HCT116 (cell line): ENCODE measurements around the gene SPAG4. TPM values are rescaled to one million over a fixed set of nuclear protein-coding genes. Genes with fewer than 3 reads are reported as not detected.

Source experiments
- ATAC-seq: fragments of 200-7000 bp; cut with Tn5 transposase; 2 replicates; pipeline ENCODE4 v1.9.1; 2020; ENCODE audit warnings: mild to moderate bottlenecking, moderate library complexity
- BruUV-seq: library from RNA; stranded (reverse); fragments of 400-500 nt; replicated peaks from 2 replicates; lab custom pipeline; 2021; lab: Mats Ljungman, UMichigan
- CTCF ChIA-PET: fragments of 300-600 bp; sonication (Branson Sonifier 250); formaldehyde crosslinking; loops from one replicate; lab custom pipeline; 2021; ENCODE audit warnings: antibody characterized with exemption; lab: Charles Lee
- POLR2A ChIA-PET: fragments of 300-600, 350-600 bp; sonication (Branson Sonifier 250); formaldehyde crosslinking; loops from one replicate; lab custom pipeline; 2021; ENCODE audit warnings: antibody characterized with exemption; lab: Charles Lee
- RAD21 ChIA-PET, 2 experiments: fragments of 300-600 bp; sonication (Branson Sonifier 250); formaldehyde crosslinking; loops; one replicate each; lab custom pipeline; 2023; ENCODE audit warnings: low total read pairs in 2 of 2; ENCODE audit not compliant: uncharacterized antibody in 2 of 2, unreplicated experiment in 2 of 2, low non-redundant PET in 1 of 2; lab: Charles Lee
- DNase-seq: peaks from one replicate; pipeline ENCODE4 v3.0.0-alpha.2; 2010; ENCODE audit warnings: low read depth, low spot score
- H2AFZ ChIP-seq: fragments of 200-600 bp; shearing (Covaris generic), sonication (generic); 2 replicates; pipeline ENCODE4 v1.6.1; 2017; ENCODE audit warnings: low read depth, mixed run types, mixed read lengths, antibody characterized with exemption, low read length; ENCODE audit not compliant: poor library complexity, severe bottlenecking
- H3K27ac ChIP-seq: 2 replicates; pipeline ENCODE4 v1.5.1; 2012; ENCODE audit warnings: low read depth, low read length
- H3K27me3 ChIP-seq: fragments of 200-600 bp; sonication (generic); 2 replicates; pipeline ENCODE4 v1.6.1; 2016; ENCODE audit warnings: mixed run types, low read length, mixed read lengths; ENCODE audit not compliant: insufficient read depth
- H3K36me3 ChIP-seq, 2 experiments: fragments of 200-500 bp in 1 of 2; fragments of 200-600 bp in 1 of 2; sonication (Bioruptor generic) in 1 of 2; sonication (generic) in 1 of 2; 2 replicates each; pipeline versions ENCODE4 v1.5.1 to v1.6.1; 2014 to 2016; ENCODE audit warnings: low read length in 2 of 2, inconsistent platforms in 1 of 2, mixed read lengths in 1 of 2, mixed run types in 1 of 2; ENCODE audit not compliant: insufficient read depth in 2 of 2, control insufficient read depth in 1 of 2
- H3K4me1 ChIP-seq, 2 experiments: fragments of 200-600 bp in 1 of 2; sonication (generic) in 1 of 2; 2 replicates each; pipeline versions ENCODE4 v1.5.1 to v1.6.1; 2012 to 2017; ENCODE audit warnings: low read length in 2 of 2, inconsistent platforms in 1 of 2, mild to moderate bottlenecking in 1 of 2, mixed read lengths in 1 of 2, mixed run types in 1 of 2, moderate library complexity in 1 of 2; ENCODE audit not compliant: insufficient read depth in 2 of 2, control insufficient read depth in 1 of 2
- H3K4me2 ChIP-seq: fragments of 200-600 bp; sonication (generic); 2 replicates; pipeline ENCODE4 v1.6.1; 2017; ENCODE audit warnings: mixed run types, low read length, mixed read lengths
- H3K4me3 ChIP-seq, 2 experiments: fragments of 200-600 bp in 1 of 2; sonication (generic) in 1 of 2; replicated peaks in 1 of 2; 2 replicates each; pipeline ENCODE4 v1.5.1; 2011 to 2016; ENCODE audit warnings: low read length in 2 of 2, control low read depth in 1 of 2, low read depth in 1 of 2, mild to moderate bottlenecking in 1 of 2, mixed read lengths in 1 of 2, mixed run types in 1 of 2
- H3K79me2 ChIP-seq: fragments of 200-600 bp; sonication (generic); 2 replicates; pipeline ENCODE4 v1.6.1; 2017; ENCODE audit warnings: mild to moderate bottlenecking, mixed run types, low read length, moderate library complexity, mixed read lengths; ENCODE audit not compliant: insufficient read depth
- H3K9ac ChIP-seq: fragments of 200-600 bp; sonication (generic); 2 replicates; pipeline ENCODE4 v1.6.1; 2016; ENCODE audit warnings: low read length, mixed read lengths
- H3K9me2 ChIP-seq: fragments of 200-600 bp; sonication (generic), shearing (Covaris generic); 2 replicates; pipeline ENCODE4 v1.6.1; 2017; ENCODE audit warnings: mixed run types, mild to moderate bottlenecking, moderate library complexity; ENCODE audit not compliant: insufficient read depth
- H3K9me3 ChIP-seq, 2 experiments: fragments of 200-500 bp in 1 of 2; fragments of 200-600 bp in 1 of 2; sonication (Bioruptor generic) in 1 of 2; sonication (generic) in 1 of 2; 2 replicates each; pipeline ENCODE4 v1.6.1; 2014 to 2017; ENCODE audit warnings: low read length in 2 of 2, mixed read lengths in 2 of 2, inconsistent platforms in 1 of 2, low read depth in 1 of 2, mild to moderate bottlenecking in 1 of 2, mixed run types in 1 of 2, moderate library complexity in 1 of 2; ENCODE audit not compliant: control insufficient read depth in 1 of 2, insufficient read depth in 1 of 2
- H4K20me1 ChIP-seq: fragments of 200-600 bp; sonication (generic), shearing (Covaris generic); 2 replicates; pipeline ENCODE4 v1.6.1; 2017; ENCODE audit warnings: mixed run types, mild to moderate bottlenecking, moderate library complexity; ENCODE audit not compliant: insufficient read depth
- CEBPB ChIP-seq: IDR thresholded peaks from 2 replicates; pipeline ENCODE4 v1.6.1; 2012; ENCODE audit warnings: low read depth
- EGR1 ChIP-seq: IDR thresholded peaks from 2 replicates; pipeline ENCODE4 v1.6.1; 2012; ENCODE audit warnings: low read depth
- ELF1 ChIP-seq: IDR thresholded peaks from 2 replicates; pipeline ENCODE4 v1.6.1; 2012; ENCODE audit warnings: low read depth, borderline replicate concordance
- EZH2 ChIP-seq: fragments of 200-600 bp; sonication (generic); IDR thresholded peaks from 2 replicates; pipeline ENCODE4 v1.6.1; 2017; ENCODE audit warnings: antibody characterized with exemption, mixed run types
- FOSL1 ChIP-seq: IDR thresholded peaks from 2 replicates; pipeline ENCODE4 v1.6.1; 2012; ENCODE audit warnings: low read depth
- POLR2A ChIP-seq: IDR thresholded peaks from 2 replicates; pipeline ENCODE4 v1.7.0; 2011; ENCODE audit warnings: borderline replicate concordance; ENCODE audit not compliant: insufficient read depth, insufficient read length; ENCODE audit errors: extremely low read depth
- POLR2AphosphoS5 ChIP-seq: IDR thresholded peaks from 2 replicates; pipeline ENCODE4 v1.6.1; 2011; ENCODE audit warnings: mild to moderate bottlenecking, low read depth, low read length, moderate library complexity
- SIN3A ChIP-seq: IDR thresholded peaks from 2 replicates; pipeline ENCODE4 v1.6.1; 2012; ENCODE audit warnings: low read depth
- SRF ChIP-seq: IDR thresholded peaks from 2 replicates; pipeline ENCODE4 v1.6.1; 2012; ENCODE audit warnings: low read depth
- ZFX ChIP-seq: fragments of 450-650 bp; IDR thresholded peaks from 2 replicates; pipeline ENCODE4 v1.6.1; 2017
- intact Hi-C: fragments of 100-400 bp; cut with micrococcal nuclease; formaldehyde crosslinking; loops from 2 replicates; pipeline ENCODE4 v1.10.0; 2022
- total RNA-seq: library from RNA; stranded (reverse); gene quantifications from one replicate; pipeline ENCODE4 v1.2.1, GENCODE V29; 2021; ENCODE audit not compliant: unreplicated experiment
- TF ChIP-seq, protein P1 (sequence below), 3 experiments: fragments of 200-600 bp in 1 of 3; sonication (generic) in 1 of 3; IDR thresholded peaks in 2 of 3; conservative IDR thresholded peaks in 1 of 3; 2 replicates each; pipeline ENCODE4 v1.5.1; 2012 to 2017; ENCODE audit warnings: low read depth in 2 of 3, low read length in 2 of 3, antibody characterized with exemption in 1 of 3, borderline replicate concordance in 1 of 3, control low read depth in 1 of 3, mild to moderate bottlenecking in 1 of 3, mixed read lengths in 1 of 3, mixed run types in 1 of 3, moderate library complexity in 1 of 3; ENCODE audit not compliant: insufficient read depth in 1 of 3
- TF ChIP-seq, protein P2 (sequence below): IDR thresholded peaks from 2 replicates; pipeline ENCODE4 v1.6.1; 2012; ENCODE audit warnings: low read depth
- TF ChIP-seq, protein P3 (sequence below): IDR thresholded peaks from 2 replicates; pipeline ENCODE4 v1.6.1; 2012

SPAG4 gene
- total RNA-seq, 1 experiment from 2014 or later: 6.2 TPM

DNA sequence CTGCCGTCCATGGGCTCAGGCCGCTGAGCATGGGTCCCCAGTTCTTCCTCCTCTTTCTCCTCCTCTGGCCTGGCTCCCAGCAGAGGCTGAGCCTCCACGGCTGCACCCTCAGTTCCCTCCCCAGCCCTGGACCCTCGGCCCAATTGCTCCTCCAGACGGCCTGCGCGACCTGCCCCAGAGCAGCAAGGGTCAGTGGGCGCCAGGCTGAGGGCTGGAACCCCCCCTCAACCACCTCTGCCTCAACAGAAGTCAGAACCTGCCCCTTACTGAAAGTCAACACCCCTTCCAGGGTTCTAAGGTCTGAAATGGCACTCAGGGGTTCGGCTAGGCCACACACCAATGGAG is 15.9 kb upstream of the SPAG4 start (continued):
- TF ChIP-seq, protein P1, sequence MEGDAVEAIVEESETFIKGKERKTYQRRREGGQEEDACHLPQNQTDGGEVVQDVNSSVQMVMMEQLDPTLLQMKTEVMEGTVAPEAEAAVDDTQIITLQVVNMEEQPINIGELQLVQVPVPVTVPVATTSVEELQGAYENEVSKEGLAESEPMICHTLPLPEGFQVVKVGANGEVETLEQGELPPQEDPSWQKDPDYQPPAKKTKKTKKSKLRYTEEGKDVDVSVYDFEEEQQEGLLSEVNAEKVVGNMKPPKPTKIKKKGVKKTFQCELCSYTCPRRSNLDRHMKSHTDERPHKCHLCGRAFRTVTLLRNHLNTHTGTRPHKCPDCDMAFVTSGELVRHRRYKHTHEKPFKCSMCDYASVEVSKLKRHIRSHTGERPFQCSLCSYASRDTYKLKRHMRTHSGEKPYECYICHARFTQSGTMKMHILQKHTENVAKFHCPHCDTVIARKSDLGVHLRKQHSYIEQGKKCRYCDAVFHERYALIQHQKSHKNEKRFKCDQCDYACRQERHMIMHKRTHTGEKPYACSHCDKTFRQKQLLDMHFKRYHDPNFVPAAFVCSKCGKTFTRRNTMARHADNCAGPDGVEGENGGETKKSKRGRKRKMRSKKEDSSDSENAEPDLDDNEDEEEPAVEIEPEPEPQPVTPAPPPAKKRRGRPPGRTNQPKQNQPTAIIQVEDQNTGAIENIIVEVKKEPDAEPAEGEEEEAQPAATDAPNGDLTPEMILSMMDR (IDR thresholded peaks at IDR 0.05 in 2 of 3, conservative IDR thresholded peaks at IDR 0.05 in 1 of 3; ENCODE audit: borderline replicate concordance in 1 of 3, insufficient read depth in 1 of 3, low read depth in 2 of 3, low read length in 2 of 3): no peak
- TF ChIP-seq, protein P2, sequence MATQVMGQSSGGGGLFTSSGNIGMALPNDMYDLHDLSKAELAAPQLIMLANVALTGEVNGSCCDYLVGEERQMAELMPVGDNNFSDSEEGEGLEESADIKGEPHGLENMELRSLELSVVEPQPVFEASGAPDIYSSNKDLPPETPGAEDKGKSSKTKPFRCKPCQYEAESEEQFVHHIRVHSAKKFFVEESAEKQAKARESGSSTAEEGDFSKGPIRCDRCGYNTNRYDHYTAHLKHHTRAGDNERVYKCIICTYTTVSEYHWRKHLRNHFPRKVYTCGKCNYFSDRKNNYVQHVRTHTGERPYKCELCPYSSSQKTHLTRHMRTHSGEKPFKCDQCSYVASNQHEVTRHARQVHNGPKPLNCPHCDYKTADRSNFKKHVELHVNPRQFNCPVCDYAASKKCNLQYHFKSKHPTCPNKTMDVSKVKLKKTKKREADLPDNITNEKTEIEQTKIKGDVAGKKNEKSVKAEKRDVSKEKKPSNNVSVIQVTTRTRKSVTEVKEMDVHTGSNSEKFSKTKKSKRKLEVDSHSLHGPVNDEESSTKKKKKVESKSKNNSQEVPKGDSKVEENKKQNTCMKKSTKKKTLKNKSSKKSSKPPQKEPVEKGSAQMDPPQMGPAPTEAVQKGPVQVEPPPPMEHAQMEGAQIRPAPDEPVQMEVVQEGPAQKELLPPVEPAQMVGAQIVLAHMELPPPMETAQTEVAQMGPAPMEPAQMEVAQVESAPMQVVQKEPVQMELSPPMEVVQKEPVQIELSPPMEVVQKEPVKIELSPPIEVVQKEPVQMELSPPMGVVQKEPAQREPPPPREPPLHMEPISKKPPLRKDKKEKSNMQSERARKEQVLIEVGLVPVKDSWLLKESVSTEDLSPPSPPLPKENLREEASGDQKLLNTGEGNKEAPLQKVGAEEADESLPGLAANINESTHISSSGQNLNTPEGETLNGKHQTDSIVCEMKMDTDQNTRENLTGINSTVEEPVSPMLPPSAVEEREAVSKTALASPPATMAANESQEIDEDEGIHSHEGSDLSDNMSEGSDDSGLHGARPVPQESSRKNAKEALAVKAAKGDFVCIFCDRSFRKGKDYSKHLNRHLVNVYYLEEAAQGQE: no peak
- TF ChIP-seq, all 23 proteins: peak for 0

DNA sequence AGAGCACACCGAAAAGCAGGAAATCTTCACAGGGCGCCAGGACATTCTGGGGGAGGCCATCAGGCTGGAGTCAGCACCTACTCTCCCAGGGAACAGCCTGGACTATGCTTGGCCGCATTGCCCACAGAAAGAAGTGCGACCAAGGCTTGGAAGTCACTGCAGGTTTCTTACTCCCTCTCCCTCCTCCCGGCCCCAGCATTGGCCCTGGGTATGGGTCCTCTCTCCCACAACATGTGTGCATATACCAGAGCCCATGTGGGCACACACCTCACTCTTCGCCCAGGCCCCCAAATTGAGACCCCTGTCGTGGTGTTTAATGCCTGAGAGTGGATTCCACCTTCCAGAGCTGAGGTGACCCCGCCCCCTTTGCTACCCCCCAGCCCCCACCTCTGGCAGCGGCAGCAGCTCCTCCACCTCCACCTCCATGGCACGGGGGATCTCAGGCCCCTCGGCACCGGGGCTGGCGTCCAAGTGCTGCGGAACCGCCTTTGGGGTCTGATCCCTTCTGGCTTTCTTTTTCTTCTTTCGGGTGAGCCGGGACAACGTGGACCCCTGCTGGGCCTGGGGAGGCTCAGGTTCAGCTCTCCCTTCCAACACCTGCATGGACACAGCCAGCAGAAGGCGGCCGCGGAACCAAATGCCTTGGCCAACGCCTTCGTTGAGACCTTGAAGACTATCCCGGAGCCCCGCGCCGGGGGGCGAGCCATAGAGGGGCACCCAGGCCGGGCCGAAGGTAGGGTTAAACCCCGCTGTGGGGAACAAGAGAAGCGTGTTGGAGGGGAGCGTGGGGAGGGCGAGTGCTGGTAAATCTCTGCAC is 15.2 kb upstream of the SPAG4 start:
- POLR2A ChIA-PET: no interaction called here
- H3K4me3 ChIP-seq: no peak overlapping the region
- H2AFZ ChIP-seq: no peak overlapping the region
- H3K36me3 ChIP-seq: no peaks in the 10 kb centered on the region
- intact Hi-C loops: no loop called here
- H3K4me2 ChIP-seq: no peak overlapping the region
- no peaks in the 10 kb centered on the region for H3K79me2 ChIP-seq
- H4K20me1 ChIP-seq: no peaks in the 10 kb centered on the region
- no peak overlapping the region for H3K9ac ChIP-seq
- no peak for TF ChIP-seq CEBPB
- TF ChIP-seq, protein P3, sequence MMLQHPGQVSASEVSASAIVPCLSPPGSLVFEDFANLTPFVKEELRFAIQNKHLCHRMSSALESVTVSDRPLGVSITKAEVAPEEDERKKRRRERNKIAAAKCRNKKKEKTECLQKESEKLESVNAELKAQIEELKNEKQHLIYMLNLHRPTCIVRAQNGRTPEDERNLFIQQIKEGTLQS: no peak
- TF ChIP-seq EZH2: no peak
- TF ChIP-seq ZFX: no peak
- no peak for TF ChIP-seq SRF
- TF ChIP-seq EGR1: no peak
- no peak for TF ChIP-seq SIN3A
- no peak for TF ChIP-seq ELF1
- TF ChIP-seq FOSL1: no peak
- TF ChIP-seq POLR2AphosphoS5: no peak
- no peak for TF ChIP-seq POLR2A
- no peaks in the 10 kb centered on the region for H3K27me3 ChIP-seq
- RAD21 ChIA-PET: no interaction called here
- H3K9me3 ChIP-seq: no peaks in the 10 kb centered on the region
- no peak overlapping the region for H3K27ac ChIP-seq
- H3K9me2 ChIP-seq: no peaks in the 10 kb centered on the region
- DNase-seq (no peak), ATAC-seq (no peak)
- no TSS peak for BruUV-seq
- CTCF ChIA-PET: no interaction called here
- peaks cover 0 to 8% of the 10 kb centered on the region in 2 experiments; a peak in 1 of 4 replicates for H3K4me1 ChIP-seq
